ENCODE measurements around the gene AKAP6. TPM values are rescaled to one million over a fixed set of nuclear protein-coding genes. Genes with fewer than 3 reads are reported as not detected.
A peak's percentile ranks its signal among the peaks of the same experiment; 100 is the strongest.

The AKAP6 gene
- total and polyA plus RNA-seq, 2 experiments from 2014 or later = 0.38 to 0.42 TPM

- Mint-ChIP-seq H3K36me3 (ENCODE audit: low read depth) (no peaks in the 10 kb centered on the region), H3K27ac (no peak overlapping the region), H3K4me3 (no peak overlapping the region), H3K9me3 (no peaks in the 10 kb centered on the region), H3K4me1 (no peaks in the 10 kb centered on the region), H3K27me3 (ENCODE audit: insufficient read depth, low read depth, poor library complexity) (no peaks in the 10 kb centered on the region)
- no peak overlapping the region for H3K4me2 ChIP-seq
- no peaks in the 10 kb centered on the region for H4K20me1 ChIP-seq (replicated peaks; ENCODE audit: insufficient read depth)
- H3F3A ChIP-seq (replicated peaks; ENCODE audit: low read depth) = no peaks in the 10 kb centered on the region
- peak overlapping the region; percentile 43 for H2AFZ ChIP-seq
- H3K27ac ChIP-seq (ENCODE audit: low read depth) = no peak overlapping the region
- H3K4me3 ChIP-seq = no peak overlapping the region
- ATAC-seq = no peak
- no peaks in the 10 kb centered on the region for H3K9me2 ChIP-seq (ENCODE audit: insufficient read depth)
- no peak for TF ChIP-seq ETS1 (IDR thresholded peaks at IDR 0.05)
- TF ChIP-seq EZH2 (IDR thresholded peaks at IDR 0.05; ENCODE audit: low read depth, unreplicated experiment) = no peak
- TF ChIP-seq ZNF114 (CRISPR knock-in tag; IDR thresholded peaks at IDR 0.05) = no peak
- no peak for TF ChIP-seq STAT1 (IDR thresholded peaks at IDR 0.05; ENCODE audit: unreplicated experiment)
- no peak for TF ChIP-seq NANOG (IDR thresholded peaks at IDR 0.05; ENCODE audit: borderline replicate concordance)
- TF ChIP-seq JUNB (IDR thresholded peaks at IDR 0.05; ENCODE audit: unreplicated experiment) = no peak
- no peak for TF ChIP-seq REST (IDR thresholded peaks at IDR 0.05; ENCODE audit: unreplicated experiment)
- no peaks in the 10 kb centered on the region for H3K36me3 ChIP-seq (ENCODE audit: insufficient read depth)
- H3K4me1 ChIP-seq (ENCODE audit: insufficient read depth) = no peaks in the 10 kb centered on the region
- H3K27me3 ChIP-seq (ENCODE audit: insufficient read depth) = no peaks in the 10 kb centered on the region
- no peaks in the 10 kb centered on the region for H3K79me2 ChIP-seq (replicated peaks; ENCODE audit: insufficient read depth)
- no peak for DNase-seq (ENCODE audit: low spot score)
Measured at GRCh38 chr14:32609388-32609787, 280.3 kb downstream of the AKAP6 start.

- Mint-ChIP-seq H3K4me1 (no peaks in the 10 kb centered on the region), H3K36me3 (ENCODE audit: low read depth) (no peaks in the 10 kb centered on the region), H3K27me3 (ENCODE audit: insufficient read depth, low read depth, poor library complexity) (no peaks in the 10 kb centered on the region), H3K4me3 (no peak overlapping the region), H3K9me3 (no peaks in the 10 kb centered on the region), H3K27ac (no peak overlapping the region)
- H4K20me1 ChIP-seq (replicated peaks; ENCODE audit: insufficient read depth) = no peaks in the 10 kb centered on the region
- H3K4me1 ChIP-seq (ENCODE audit: insufficient read depth) = no peaks in the 10 kb centered on the region
- no peak overlapping the region for H2AFZ ChIP-seq
- H3K4me2 ChIP-seq = no peak overlapping the region
- no peak overlapping the region for H3K4me3 ChIP-seq
- ATAC-seq (no peak), DNase-seq (ENCODE audit: low spot score) (no peak)
- no peaks in the 10 kb centered on the region for H3K36me3 ChIP-seq (ENCODE audit: insufficient read depth)
- H3K9me2 ChIP-seq (ENCODE audit: insufficient read depth) = no peaks in the 10 kb centered on the region
- H3K27me3 ChIP-seq (ENCODE audit: insufficient read depth) = no peaks in the 10 kb centered on the region
- H3F3A ChIP-seq (replicated peaks; ENCODE audit: low read depth) = no peaks in the 10 kb centered on the region
- no peak overlapping the region for H3K27ac ChIP-seq (ENCODE audit: low read depth)
- H3K79me2 ChIP-seq (replicated peaks; ENCODE audit: insufficient read depth) = no peaks in the 10 kb centered on the region
- TF ChIP-seq ZNF114 (CRISPR knock-in tag; IDR thresholded peaks at IDR 0.05) = no peak
- TF ChIP-seq CREB1 (CRISPR knock-in tag; IDR thresholded peaks at IDR 0.05; ENCODE audit: low read depth) = no peak
- TF ChIP-seq NANOG (IDR thresholded peaks at IDR 0.05; ENCODE audit: borderline replicate concordance) = no peak
- TF ChIP-seq ZNF331 (CRISPR knock-in tag; IDR thresholded peaks at IDR 0.05; ENCODE audit: low read depth) = no peak
- TF ChIP-seq REST (IDR thresholded peaks at IDR 0.05; ENCODE audit: unreplicated experiment) = no peak
- TF ChIP-seq JUNB (IDR thresholded peaks at IDR 0.05; ENCODE audit: unreplicated experiment) = no peak
- no peak for TF ChIP-seq CTCF (conservative IDR thresholded peaks at IDR 0.05; ENCODE audit: low read depth in 2 of 2)
- no peak for TF ChIP-seq STAT1 (IDR thresholded peaks at IDR 0.05; ENCODE audit: unreplicated experiment)
- no peak for TF ChIP-seq EZH2 (IDR thresholded peaks at IDR 0.05; ENCODE audit: low read depth, unreplicated experiment)
- TF ChIP-seq POLR2AphosphoS5 (IDR thresholded peaks at IDR 0.05; ENCODE audit: low read depth) = no peak
Measured at GRCh38 chr14:32611752-32612151, 282.7 kb downstream of the AKAP6 start.

Data from GM23338 (cell line).